Endodermal cell (in vitro differentiated cells): ENCODE results near the gene MSANTD2. TPM values are rescaled to one million over a fixed set of nuclear protein-coding genes. Genes with fewer than 3 reads are reported as not detected.

ENCODE experiments used
- DNase-seq: peaks from one replicate; pipeline ENCODE4 v3.0.0-alpha.2; 2017
- H3K27ac ChIP-seq: 2 replicates; pipeline ENCODE4 v1.5.1; 2013; ENCODE audit warnings: mild to moderate bottlenecking, low read depth, low read length, moderate library complexity
- H3K27me3 ChIP-seq: 2 replicates; pipeline ENCODE4 v1.6.1; 2013; ENCODE audit warnings: mild to moderate bottlenecking, low read length, moderate library complexity; ENCODE audit not compliant: insufficient read depth, control insufficient read depth, poor library complexity, severe bottlenecking
- H3K36me3 ChIP-seq: 2 replicates; pipeline ENCODE4 v1.7.0; 2013; ENCODE audit warnings: mild to moderate bottlenecking, low read length, moderate library complexity; ENCODE audit not compliant: control insufficient read depth, insufficient read depth
- H3K4me1 ChIP-seq: one replicate; pipeline ENCODE4 v1.7.0; 2013; ENCODE audit warnings: low read length; ENCODE audit not compliant: control insufficient read depth, insufficient read depth
- H3K4me3 ChIP-seq: 2 replicates; pipeline ENCODE4 v1.5.1; 2013; ENCODE audit warnings: mild to moderate bottlenecking, low read length, moderate library complexity
- H3K9ac ChIP-seq: 2 replicates; pipeline ENCODE4 v1.6.1; 2013; ENCODE audit warnings: mild to moderate bottlenecking, low read length, moderate library complexity; ENCODE audit not compliant: poor library complexity, severe bottlenecking; ENCODE audit errors: extremely low read depth
- H3K9me3 ChIP-seq: 2 replicates; pipeline ENCODE4 v1.6.1; 2013; ENCODE audit warnings: mild to moderate bottlenecking, low read length, moderate library complexity; ENCODE audit not compliant: control insufficient read depth
- H3K27ac Mint-ChIP-seq: 2 replicates; pipeline ENCODE4 v1.8.0; 2020; ENCODE audit warnings: mixed read lengths
- H3K27me3 Mint-ChIP-seq: 2 replicates; pipeline ENCODE4 v1.8.0; 2021; ENCODE audit warnings: mild to moderate bottlenecking, mixed read lengths; ENCODE audit not compliant: insufficient read depth
- H3K36me3 Mint-ChIP-seq: 2 replicates; pipeline ENCODE4 v1.8.0; 2020; ENCODE audit warnings: low read depth, mixed read lengths
- H3K4me1 Mint-ChIP-seq: 2 replicates; pipeline ENCODE4 v1.8.0; 2020; ENCODE audit warnings: mixed read lengths
- H3K4me3 Mint-ChIP-seq: 2 replicates; pipeline ENCODE4 v1.8.0; 2020; ENCODE audit warnings: mild to moderate bottlenecking, moderate library complexity, mixed read lengths
- H3K9me3 Mint-ChIP-seq: 2 replicates; pipeline ENCODE4 v1.8.0; 2020; ENCODE audit warnings: mild to moderate bottlenecking, mixed read lengths
- CTCF ChIP-seq: fragments of 200-600 bp; sonication (generic); conservative IDR thresholded peaks from 2 replicates; pipeline ENCODE4 v1.5.0; 2021; ENCODE audit warnings: antibody characterized with exemption, mild to moderate bottlenecking
- WGBS, 2 experiments: methylation state at CpG; one replicate each; pipeline versions ENCODE4 v1.1.5 to v1.1.7; 2013; ENCODE audit warnings: missing lambda C conversion rate in 2 of 2, mixed read lengths in 1 of 2; ENCODE audit not compliant: insufficient coverage in 1 of 2, insufficient read length in 1 of 2; 5-methylcytosine and 5-hydroxymethylcytosine counted together
- total RNA-seq, 2 donors: library from RNA; stranded (reverse); fragmentation: NEBNext Ultra II Directional in 1 of 2; extraction: Animal tissue kit (Norgen Biotek cat#: 25700) in 1 of 2; gene quantifications; 2 replicates in 1 of 2; 3 replicates in 1 of 2; pipeline ENCODE4 v1.2.1, GENCODE V29; 2021

The MSANTD2 gene
- total RNA-seq, 2 donors from 2014 or later: 18.3 to 21.3 TPM

- Mint-ChIP-seq H3K36me3 (no peaks in the 10 kb centered on the region), H3K27me3 (peaks cover 74% of the 10 kb centered on the region), H3K4me3 (peak overlapping the region; percentile 62), H3K4me1 (peaks cover 18% of the 10 kb centered on the region), H3K9me3 (no peaks in the 10 kb centered on the region), H3K27ac (no peak overlapping the region)
- Histone ChIP-seq H3K4me1 (no peaks in the 10 kb centered on the region), H3K27me3 (peaks cover 77% of the 10 kb centered on the region), H3K27ac (no peak overlapping the region), H3K9ac (no peak overlapping the region), H3K36me3 (peaks cover 5% of the 10 kb centered on the region), H3K9me3 (no peaks in the 10 kb centered on the region), H3K4me3 (peak overlapping the region; percentile 81)
- no peak for TF ChIP-seq CTCF
- DNase-seq: peak; percentile 70
- WGBS, 2 experiments: 20 to 28% methylated on average over 23 to 52 of the region's 52 CpGs
These were observed 40.7 kb downstream of the MSANTD2 start for GRCh38 chr11:124759266-124760204.

- H3K36me3 Mint-ChIP-seq: no peaks in the 10 kb centered on the region
- peak overlapping the region; percentile 81 for H3K4me3 ChIP-seq
- H3K4me3 Mint-ChIP-seq: peak overlapping the region; percentile 62
- no peaks in the 10 kb centered on the region for H3K9me3 Mint-ChIP-seq
- 6 to 20% methylated on average over 26 to 53 of the region's 53 CpGs for WGBS, 2 experiments
- no peaks in the 10 kb centered on the region for H3K9me3 ChIP-seq
- no peak overlapping the region for H3K27ac ChIP-seq
- peak; percentile 86 for TF ChIP-seq CTCF
- H3K27ac Mint-ChIP-seq: no peak overlapping the region
- peak; percentile 96 for DNase-seq
- no peaks in the 10 kb centered on the region for H3K36me3 ChIP-seq
- peaks cover 19% of the 10 kb centered on the region for H3K4me1 Mint-ChIP-seq
- peaks cover 82% of the 10 kb centered on the region for H3K27me3 Mint-ChIP-seq
- peaks cover 79% of the 10 kb centered on the region for H3K27me3 ChIP-seq
- H3K4me1 ChIP-seq: no peaks in the 10 kb centered on the region
- no peak overlapping the region for H3K9ac ChIP-seq
These were observed 41.6 kb downstream of the MSANTD2 start for GRCh38 chr11:124758355-124759265.

GRCh38 chr11:124757320-124757719, 42.9 kb downstream of the MSANTD2 start:
- peaks cover 85% of the 10 kb centered on the region for H3K27me3 ChIP-seq
- no peak for DNase-seq
- Mint-ChIP-seq H3K4me3 (no peak overlapping the region), H3K36me3 (no peaks in the 10 kb centered on the region), H3K27ac (no peak overlapping the region), H3K4me1 (peaks cover 24% of the 10 kb centered on the region), H3K27me3 (peaks cover 86% of the 10 kb centered on the region), H3K9me3 (no peaks in the 10 kb centered on the region)
- no peak overlapping the region for H3K9ac ChIP-seq
- no peaks in the 10 kb centered on the region for H3K36me3 ChIP-seq
- H3K9me3 ChIP-seq: no peaks in the 10 kb centered on the region
- no peak for TF ChIP-seq CTCF
- H3K27ac ChIP-seq: no peak overlapping the region
- H3K4me1 ChIP-seq: no peaks in the 10 kb centered on the region
- 88 to 97% methylated on average over 1 to 3 of the region's 3 CpGs for WGBS, 2 experiments
- no peak overlapping the region for H3K4me3 ChIP-seq
